Measurements from ENCODE around the gene RACK1.

DNA sequence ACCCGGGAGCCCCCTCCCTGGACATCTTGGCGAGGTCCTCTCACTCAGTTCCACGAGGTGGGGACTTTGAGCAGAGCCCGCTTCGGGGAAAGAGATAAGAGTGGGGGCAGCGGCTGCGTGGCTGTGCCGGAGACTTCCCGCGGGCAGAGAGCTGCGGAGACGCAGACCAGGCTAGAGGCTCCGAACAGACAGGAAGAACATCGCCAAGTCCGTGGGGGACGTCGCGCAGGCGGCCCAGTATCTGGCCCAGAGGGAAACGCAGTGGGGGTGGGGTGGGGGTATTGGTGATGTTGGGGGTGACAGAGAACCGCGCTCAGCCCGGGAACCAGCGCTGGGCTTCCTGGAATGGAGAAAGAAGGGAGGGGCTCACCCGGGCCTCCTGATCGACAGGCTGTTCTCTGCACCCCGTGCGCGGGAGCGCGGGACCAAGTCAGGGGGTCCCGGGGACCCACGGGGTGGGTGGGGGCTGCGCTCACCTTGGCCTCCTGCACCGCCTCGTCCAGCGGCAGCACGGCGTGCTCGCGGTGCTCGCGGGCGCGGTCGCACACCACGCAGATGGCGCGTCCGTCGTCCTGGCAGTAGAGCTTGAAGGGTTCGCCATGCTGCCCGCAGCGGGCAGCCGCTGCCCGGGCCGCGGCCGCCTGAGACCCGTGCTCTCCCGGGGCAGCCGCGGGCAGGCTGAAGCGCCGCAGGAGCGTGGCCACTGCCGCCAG lies 39.4 kb downstream of the RACK1 start:
- TF ChIP-seq, protein P1, sequence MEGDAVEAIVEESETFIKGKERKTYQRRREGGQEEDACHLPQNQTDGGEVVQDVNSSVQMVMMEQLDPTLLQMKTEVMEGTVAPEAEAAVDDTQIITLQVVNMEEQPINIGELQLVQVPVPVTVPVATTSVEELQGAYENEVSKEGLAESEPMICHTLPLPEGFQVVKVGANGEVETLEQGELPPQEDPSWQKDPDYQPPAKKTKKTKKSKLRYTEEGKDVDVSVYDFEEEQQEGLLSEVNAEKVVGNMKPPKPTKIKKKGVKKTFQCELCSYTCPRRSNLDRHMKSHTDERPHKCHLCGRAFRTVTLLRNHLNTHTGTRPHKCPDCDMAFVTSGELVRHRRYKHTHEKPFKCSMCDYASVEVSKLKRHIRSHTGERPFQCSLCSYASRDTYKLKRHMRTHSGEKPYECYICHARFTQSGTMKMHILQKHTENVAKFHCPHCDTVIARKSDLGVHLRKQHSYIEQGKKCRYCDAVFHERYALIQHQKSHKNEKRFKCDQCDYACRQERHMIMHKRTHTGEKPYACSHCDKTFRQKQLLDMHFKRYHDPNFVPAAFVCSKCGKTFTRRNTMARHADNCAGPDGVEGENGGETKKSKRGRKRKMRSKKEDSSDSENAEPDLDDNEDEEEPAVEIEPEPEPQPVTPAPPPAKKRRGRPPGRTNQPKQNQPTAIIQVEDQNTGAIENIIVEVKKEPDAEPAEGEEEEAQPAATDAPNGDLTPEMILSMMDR (IDR thresholded peaks at IDR 0.05; ENCODE audit: low read length), result no peak
- TF ChIP-seq EZH2 (optimal IDR thresholded peaks at IDR 0.05; ENCODE audit: low read depth, low read length), result no peak
- TF ChIP-seq EZH2phosphoT487 (IDR thresholded peaks at IDR 0.05; ENCODE audit: low read length), result no peak

All from MM.1S (cell line).